GM23338 (cell line): ENCODE results near the gene MYRFL. TPM values are rescaled to one million over a fixed set of nuclear protein-coding genes. Genes with fewer than 3 reads are reported as not detected.
A peak's percentile ranks its signal among the peaks of the same experiment; 100 is the strongest.

Experiments
- ATAC-seq: fragments of 200-7000 bp; cut with Tn5 transposase; 3 replicates; pipeline ENCODE4 v1.9.1; 2020
- DNase-seq: peaks from one replicate; pipeline ENCODE4 v3.0.0-alpha.2; 2015; ENCODE audit warnings: low spot score
- H2AFZ ChIP-seq: fragments of 200-600 bp; sonication (generic); 2 replicates; pipeline ENCODE4 v1.8.0; 2016; ENCODE audit warnings: antibody characterized with exemption, mild to moderate bottlenecking, moderate library complexity
- H3F3A ChIP-seq: fragments of 200-600 bp; sonication (generic); replicated peaks from 2 replicates; pipeline ENCODE4 v1.8.0; 2017; ENCODE audit warnings: antibody characterized with exemption, mixed run types, low read depth
- H3K27ac ChIP-seq: fragments of 200-600 bp; sonication (generic); 2 replicates; pipeline ENCODE4 v1.6.1; 2016; ENCODE audit warnings: low read depth
- H3K27me3 ChIP-seq: fragments of 200-600 bp; sonication (generic); 2 replicates; pipeline ENCODE4 v1.8.0; 2016; ENCODE audit warnings: mild to moderate bottlenecking, mixed run types, moderate library complexity; ENCODE audit not compliant: insufficient read depth
- H3K36me3 ChIP-seq: fragments of 200-600 bp; sonication (generic); 2 replicates; pipeline ENCODE4 v1.8.0; 2016; ENCODE audit warnings: mild to moderate bottlenecking; ENCODE audit not compliant: insufficient read depth
- H3K4me1 ChIP-seq: fragments of 200-600 bp; sonication (generic); 2 replicates; pipeline ENCODE4 v1.8.0; 2016; ENCODE audit warnings: mild to moderate bottlenecking, moderate library complexity; ENCODE audit not compliant: insufficient read depth
- H3K4me2 ChIP-seq: fragments of 200-600 bp; sonication (generic); 2 replicates; pipeline ENCODE4 v1.7.1; 2017; ENCODE audit warnings: mixed run types
- H3K4me3 ChIP-seq: fragments of 200-600 bp; sonication (generic); 2 replicates; pipeline ENCODE4 v1.6.1; 2016; ENCODE audit warnings: mixed run types
- H3K79me2 ChIP-seq: fragments of 200-600 bp; sonication (generic); replicated peaks from 2 replicates; pipeline ENCODE4 v1.8.0; 2017; ENCODE audit warnings: mild to moderate bottlenecking; ENCODE audit not compliant: insufficient read depth
- H3K9me2 ChIP-seq: fragments of 200-600 bp; sonication (generic); 2 replicates; pipeline ENCODE4 v1.8.0; 2017; ENCODE audit not compliant: insufficient read depth
- H4K20me1 ChIP-seq: fragments of 200-600 bp; sonication (generic); replicated peaks from 2 replicates; pipeline ENCODE4 v1.8.0; 2017; ENCODE audit warnings: mild to moderate bottlenecking; ENCODE audit not compliant: insufficient read depth
- H3K27ac Mint-ChIP-seq: 2 replicates; pipeline ENCODE4 v1.8.0; 2020; ENCODE audit warnings: inconsistent platforms, mild to moderate bottlenecking, moderate library complexity, mixed read lengths
- H3K27me3 Mint-ChIP-seq: 3 replicates; pipeline ENCODE4 v1.8.0; 2022; ENCODE audit warnings: low read depth, mild to moderate bottlenecking, moderate library complexity, mixed read lengths, inconsistent platforms; ENCODE audit not compliant: insufficient read depth, poor library complexity
- H3K36me3 Mint-ChIP-seq: 3 replicates; pipeline ENCODE4 v1.8.0; 2021; ENCODE audit warnings: low read depth, mild to moderate bottlenecking, inconsistent platforms, moderate library complexity, mixed read lengths
- H3K4me1 Mint-ChIP-seq: 3 replicates; pipeline ENCODE4 v1.8.0; 2020; ENCODE audit warnings: mild to moderate bottlenecking, inconsistent platforms, mixed read lengths
- H3K4me3 Mint-ChIP-seq: 3 replicates; pipeline ENCODE4 v1.8.0; 2021; ENCODE audit warnings: moderate library complexity, mild to moderate bottlenecking, inconsistent platforms, mixed read lengths
- H3K9me3 Mint-ChIP-seq: 3 replicates; pipeline ENCODE4 v1.8.0; 2020; ENCODE audit warnings: moderate library complexity, mild to moderate bottlenecking, inconsistent platforms, mixed read lengths
- CREB1 ChIP-seq: fragments of 250-450 bp; sonication (Bioruptor Pico); IDR thresholded peaks from 2 replicates; pipeline ENCODE4 v1.5.0; 2020; ENCODE audit warnings: low read depth, mild to moderate bottlenecking, moderate library complexity
- CTCF ChIP-seq, 2 experiments: fragments of 200-600 bp in 1 of 2; sonication (generic) in 1 of 2; conservative IDR thresholded peaks; 2 replicates each; pipeline versions ENCODE4 v1.5.1 to v1.6.1; 2016 to 2017; ENCODE audit warnings: antibody characterized with exemption in 2 of 2, low read depth in 2 of 2, mild to moderate bottlenecking in 2 of 2, moderate library complexity in 1 of 2
- REST ChIP-seq: IDR thresholded peaks from one replicate; pipeline ENCODE4 v1.6.1; 2018; ENCODE audit warnings: antibody characterized with exemption; ENCODE audit not compliant: unreplicated experiment
- polyA plus RNA-seq: library from polyadenylated mRNA; unstranded; fragments of >200 nt; fragmentation: Nextera tagmentation; extraction: Ambion mirVana; gene quantifications from 2 replicates; pipeline ENCODE4 v1.2.1, GENCODE V29; 2016
- total RNA-seq: library from RNA; depleted of rRNA; stranded (reverse); fragments of >200 nt; shearing (Covaris generic); gene quantifications from 2 replicates; pipeline ENCODE4 v1.2.3, GENCODE V29; 2014

Gene MYRFL
- total and polyA plus RNA-seq, 2 experiments from 2014 or later = 2.3 to 2.8 TPM

- Histone ChIP-seq H3K27ac (no peak overlapping the region), H3K36me3 (no peaks in the 10 kb centered on the region), H3K4me2 (peak overlapping the region; percentile 66; the same call in 1 of the 2 replicates), H2AFZ (peak overlapping the region; percentile 81; the same call in 1 of the 2 replicates), H3K4me3 (no peak overlapping the region; the same call in 1 of the 2 replicates), H4K20me1 (no peaks in the 10 kb centered on the region), H3K79me2 (no peaks in the 10 kb centered on the region), H3K27me3 (no peaks in the 10 kb centered on the region), H3K9me2 (peaks cover 11% of the 10 kb centered on the region), H3K4me1 (peaks cover 8% of the 10 kb centered on the region), H3F3A (0 out of 2 replicates have a peak, but pooled peaks cover 5% of the 10 kb centered on the region)
- ATAC-seq = peak; percentile 92
- TF ChIP-seq REST (no peak), CTCF (conservative IDR thresholded peaks at IDR 0.05; ENCODE audit: low read depth in 2 of 2) (peak; percentile 95 to 99)
- peak; percentile 93 for DNase-seq
- Mint-ChIP-seq H3K27ac (no peak overlapping the region), H3K4me1 (peaks cover 22% of the 10 kb centered on the region), H3K4me3 (no peak overlapping the region), H3K9me3 (no peaks in the 10 kb centered on the region), H3K36me3 (no peaks in the 10 kb centered on the region), H3K27me3 (peaks cover 4% of the 10 kb centered on the region)
These were observed 54.3 kb downstream of the MYRFL start for GRCh38 chr12:69879007-69879960.

- 0 out of 2 replicates have a peak overlapping the region, but pooled peaks have one; percentile 60 for H2AFZ ChIP-seq
- ATAC-seq (peak; percentile 52), DNase-seq (peak; percentile 75)
- Mint-ChIP-seq H3K9me3 (no peaks in the 10 kb centered on the region), H3K4me3 (no peak overlapping the region), H3K27me3 (peaks cover 4% of the 10 kb centered on the region), H3K36me3 (no peaks in the 10 kb centered on the region), H3K27ac (no peak overlapping the region), H3K4me1 (peaks cover 19% of the 10 kb centered on the region)
- no peak overlapping the region for H3K4me3 ChIP-seq
- H3K4me2 ChIP-seq = no peak overlapping the region
- H3F3A ChIP-seq = 0 out of 2 replicates have a peak, but pooled peaks cover 5% of the 10 kb centered on the region
- TF ChIP-seq CTCF (conservative IDR thresholded peaks at IDR 0.05; ENCODE audit: low read depth in 2 of 2) (peak; percentile 52 to 77), CREB1 (no peak)
- H3K79me2 ChIP-seq = no peaks in the 10 kb centered on the region
- no peak overlapping the region for H3K27ac ChIP-seq
- H3K27me3 ChIP-seq = no peaks in the 10 kb centered on the region
- peaks cover 11% of the 10 kb centered on the region for H3K9me2 ChIP-seq
- no peaks in the 10 kb centered on the region for H4K20me1 ChIP-seq
- no peaks in the 10 kb centered on the region for H3K36me3 ChIP-seq
- H3K4me1 ChIP-seq = peaks cover 8% of the 10 kb centered on the region
These were observed 55.5 kb downstream of the MYRFL start for GRCh38 chr12:69880571-69880970.
